Dendritic cell treated with granulocyte-macrophage colony-stimulating factor and Interleukin-4, amounts not matched to agents 40 ng/mL and 50 ng/mL, for 4 days (primary cell): Measurements from ENCODE around the gene JADE2.
"Not testable (repeated sequence)": the region's sequence is repeated elsewhere in the genome, so short reads cannot be mapped to it uniquely, and the experiment has no call there.

Source experiments
- H3K27ac Mint-ChIP-seq: one replicate; pipeline ENCODE4 v1.8.0; 2022; ENCODE audit warnings: mild to moderate bottlenecking, mixed read lengths
- H3K27me3 Mint-ChIP-seq: one replicate; pipeline ENCODE4 v1.8.0; 2022; ENCODE audit warnings: mild to moderate bottlenecking, mixed read lengths
- H3K36me3 Mint-ChIP-seq: one replicate; pipeline ENCODE4 v1.8.0; 2022; ENCODE audit warnings: low read depth, mixed read lengths
- H3K4me1 Mint-ChIP-seq: one replicate; pipeline ENCODE4 v1.8.0; 2022; ENCODE audit warnings: low read depth, mixed read lengths
- H3K4me3 Mint-ChIP-seq: one replicate; pipeline ENCODE4 v1.8.0; 2022; ENCODE audit warnings: mild to moderate bottlenecking, moderate library complexity, mixed read lengths
- H3K9me3 Mint-ChIP-seq: one replicate; pipeline ENCODE4 v1.8.0; 2022; ENCODE audit warnings: mixed read lengths
- intact Hi-C: fragments of 100-400 bp; cut with micrococcal nuclease; formaldehyde crosslinking; loops from one replicate; pipeline ENCODE4 v1.15.0; 2022

JADE2 gene

DNA sequence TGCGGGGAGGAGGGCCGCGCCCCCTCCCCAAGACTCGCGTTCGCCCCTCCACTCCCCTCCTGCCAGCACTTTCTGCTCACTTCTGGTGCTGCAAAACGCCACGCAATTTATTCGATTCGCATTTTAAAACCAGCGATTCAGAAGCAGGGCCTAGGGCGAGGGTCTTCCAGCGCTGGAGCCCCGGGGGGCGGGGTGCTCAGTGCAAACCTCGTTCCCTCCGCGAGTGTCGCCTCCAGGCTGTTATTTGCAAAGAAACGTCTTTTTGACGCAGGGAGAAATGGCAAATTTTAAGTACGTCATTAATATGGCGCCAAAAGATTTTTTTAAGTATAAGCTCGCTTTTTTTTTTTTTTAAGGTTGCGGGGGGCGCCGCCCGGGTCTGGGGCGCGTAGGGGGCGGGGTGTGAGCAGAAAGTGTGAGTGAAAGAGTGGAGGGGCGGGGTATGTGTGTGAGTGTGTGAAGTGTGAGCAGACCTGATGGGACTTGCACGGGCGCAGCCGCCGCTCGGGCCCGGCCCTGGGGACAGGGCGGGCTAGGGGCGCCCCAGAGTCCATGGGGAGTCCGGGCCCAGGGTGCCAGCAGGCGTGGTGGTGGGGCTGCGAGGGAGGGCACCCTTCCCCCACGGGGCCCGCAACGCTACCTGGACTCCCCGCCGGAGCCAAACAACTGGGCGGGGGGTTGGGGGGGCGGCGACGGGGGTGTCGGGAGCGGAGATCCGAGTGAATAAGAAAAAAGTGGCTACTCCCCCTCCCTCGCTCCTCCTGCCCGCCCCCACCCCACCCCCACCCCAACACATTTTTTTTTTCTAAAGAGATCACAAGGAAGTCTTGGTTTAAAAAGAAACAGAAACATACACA is at the start of gene JADE2:
Gene JADE2 (plus strand): TSS at position 845 of the 857 bp plus-strand sequence. CDS start 10,188 bp downstream, outside the sequence.
- Mint-ChIP-seq H3K36me3 (peaks cover 9% of the 10 kb centered on the region), H3K4me1 (peaks cover 23% of the 10 kb centered on the region), H3K27ac (peak within 1 kb of the TSS; percentile 98), H3K4me3 (peak within 1 kb of the TSS; percentile 95), H3K27me3 (peaks cover 8% of the 10 kb centered on the region), H3K9me3 (no peaks in the 10 kb centered on the region)
- intact Hi-C loops, result loop anchor here (2.0 kb wide), 1 partner anchor 58 kb away; no protein-coding TSS in a partner anchor

GRCh38 chr5:134477462-134478245 is 47.8 kb upstream of the JADE2 start:
- Mint-ChIP-seq H3K9me3 (no peaks in the 10 kb centered on the region), H3K36me3 (no peaks in the 10 kb centered on the region), H3K4me1 (no peaks in the 10 kb centered on the region), H3K4me3 (no peak overlapping the region), H3K27me3 (peaks cover 1% of the 10 kb centered on the region), H3K27ac (no peak overlapping the region)
- intact Hi-C loops, result no loop called here

- Mint-ChIP-seq H3K27ac (no peak overlapping the region), H3K9me3 (no peaks in the 10 kb centered on the region), H3K27me3 (peaks cover 1% of the 10 kb centered on the region), H3K4me1 (no peaks in the 10 kb centered on the region), H3K4me3 (no peak overlapping the region), H3K36me3 (no peaks in the 10 kb centered on the region)
- intact Hi-C loops, result no loop called here
These were observed 45.6 kb upstream of the JADE2 start for GRCh38 chr5:134479839-134480238.

- H3K4me3 Mint-ChIP-seq, result no peak overlapping the region
- intact Hi-C loops, result no loop called here
- H3K27ac Mint-ChIP-seq, result no peak overlapping the region
- no peaks in the 10 kb centered on the region for H3K36me3 Mint-ChIP-seq
- peaks cover 6% of the 10 kb centered on the region for H3K4me1 Mint-ChIP-seq
- no peaks in the 10 kb centered on the region for H3K9me3 Mint-ChIP-seq
- H3K27me3 Mint-ChIP-seq, result no peaks in the 10 kb centered on the region
These were observed 36.1 kb upstream of the JADE2 start for GRCh38 chr5:134489227-134489944.

DNA sequence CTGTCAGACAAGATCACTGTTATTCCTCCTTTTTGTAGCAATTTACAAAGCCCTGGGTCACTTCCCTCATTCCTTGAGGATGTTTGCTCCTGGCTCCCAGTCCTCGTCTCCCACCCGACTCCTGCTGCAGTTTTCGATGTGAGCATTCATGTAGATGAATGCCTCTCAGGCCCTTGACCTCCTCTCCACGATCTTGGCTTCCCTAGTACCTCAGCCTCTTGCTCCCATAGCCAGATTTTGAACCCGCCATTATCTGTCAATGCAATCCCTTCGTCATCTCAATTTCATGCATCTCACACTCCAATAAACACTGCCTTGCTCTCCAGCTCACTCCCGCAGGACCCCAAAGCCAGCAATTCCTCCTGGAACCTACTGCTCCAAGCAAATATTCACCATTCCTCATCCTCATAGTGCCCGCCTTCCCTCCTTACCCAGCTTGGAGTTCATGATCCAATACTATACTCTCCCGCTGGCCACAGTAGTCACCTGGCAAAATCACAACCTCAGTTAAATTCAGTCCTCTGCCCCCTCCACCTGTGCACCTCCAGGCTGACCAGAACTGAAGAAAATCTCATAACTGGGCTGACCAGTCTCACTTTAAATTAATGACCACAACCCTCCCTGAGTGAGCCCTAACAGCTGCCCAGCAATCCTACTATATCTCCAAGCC is 35.1 kb upstream of the JADE2 start:
- Mint-ChIP-seq H3K4me3 (no peak overlapping the region), H3K27me3 (no peaks in the 10 kb centered on the region), H3K9me3 (no peaks in the 10 kb centered on the region), H3K27ac (no peak overlapping the region), H3K36me3 (no peaks in the 10 kb centered on the region), H3K4me1 (peaks cover 6% of the 10 kb centered on the region)
- intact Hi-C loops, result no loop called here

GRCh38 chr5:134490925-134491271 is 34.6 kb upstream of the JADE2 start:
- Mint-ChIP-seq H3K36me3 (no peaks in the 10 kb centered on the region), H3K27ac (no peak overlapping the region), H3K4me1 (peaks cover 6% of the 10 kb centered on the region), H3K9me3 (no peaks in the 10 kb centered on the region), H3K4me3 (no peak overlapping the region), H3K27me3 (no peaks in the 10 kb centered on the region)
- intact Hi-C loops, result no loop called here

- H3K9me3 Mint-ChIP-seq, result no peaks in the 10 kb centered on the region
- H3K36me3 Mint-ChIP-seq, result no peaks in the 10 kb centered on the region
- no peaks in the 10 kb centered on the region for H3K27me3 Mint-ChIP-seq
- no peak overlapping the region for H3K4me3 Mint-ChIP-seq
- H3K4me1 Mint-ChIP-seq, result peaks cover 6% of the 10 kb centered on the region
- no peak overlapping the region for H3K27ac Mint-ChIP-seq
- intact Hi-C loops, result no loop called here
These were observed 33.5 kb upstream of the JADE2 start for GRCh38 chr5:134491841-134492442.

DNA sequence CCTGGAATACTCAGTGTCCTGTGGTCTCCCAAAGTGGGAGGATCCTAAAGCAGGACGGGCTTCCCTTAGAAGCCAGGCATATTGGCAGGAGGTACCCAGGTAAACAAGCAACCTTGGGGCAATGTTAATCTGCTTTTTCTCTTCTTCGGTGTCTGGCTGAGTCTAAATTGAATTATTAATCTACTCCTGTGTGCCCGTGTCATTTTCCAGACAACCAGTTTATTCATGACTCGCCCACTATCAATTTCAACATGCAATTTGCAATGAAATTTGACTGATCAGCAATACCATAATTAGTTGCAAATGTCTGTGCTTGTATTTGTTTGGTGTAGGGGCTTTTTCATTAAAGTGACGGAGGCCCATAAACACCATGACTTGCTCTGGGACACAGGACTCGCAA is 32.9 kb upstream of the JADE2 start:
- no peaks in the 10 kb centered on the region for H3K36me3 Mint-ChIP-seq
- intact Hi-C loops, result no loop called here
- H3K27ac Mint-ChIP-seq, result no peak overlapping the region
- no peak overlapping the region for H3K4me3 Mint-ChIP-seq
- H3K9me3 Mint-ChIP-seq, result no peaks in the 10 kb centered on the region
- H3K4me1 Mint-ChIP-seq, result peaks cover 6% of the 10 kb centered on the region
- no peaks in the 10 kb centered on the region for H3K27me3 Mint-ChIP-seq

DNA sequence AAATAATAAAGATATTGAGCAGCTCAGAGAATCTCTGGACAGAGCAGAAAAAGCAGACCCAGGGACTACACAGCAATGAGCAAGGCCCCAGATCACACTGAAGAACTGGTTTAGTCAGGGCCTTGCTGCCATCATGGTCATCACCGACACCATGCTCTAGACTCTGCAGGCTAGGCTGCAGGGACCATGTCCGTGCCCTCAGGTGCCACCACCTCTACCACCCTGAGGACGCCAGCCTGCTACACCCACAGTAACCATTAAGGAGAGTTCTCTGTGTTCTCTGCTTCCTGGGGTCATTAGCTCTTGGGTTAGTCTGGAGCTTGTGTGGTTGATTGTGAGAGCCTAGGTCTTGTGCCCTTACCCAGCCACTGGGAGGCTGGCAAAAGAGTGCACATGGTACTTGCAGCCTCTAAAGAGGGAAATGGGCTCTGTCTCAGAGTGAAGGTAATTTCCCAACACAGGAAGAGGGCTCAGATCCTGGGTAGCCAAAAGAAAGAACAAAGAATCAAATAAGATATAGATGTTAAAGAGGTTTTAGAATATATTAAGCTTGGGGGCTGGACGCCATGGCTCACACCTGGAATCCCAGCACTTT is 31.9 kb upstream of the JADE2 start:
- Mint-ChIP-seq H3K27ac (no peak overlapping the region), H3K4me3 (no peak overlapping the region)

DNA sequence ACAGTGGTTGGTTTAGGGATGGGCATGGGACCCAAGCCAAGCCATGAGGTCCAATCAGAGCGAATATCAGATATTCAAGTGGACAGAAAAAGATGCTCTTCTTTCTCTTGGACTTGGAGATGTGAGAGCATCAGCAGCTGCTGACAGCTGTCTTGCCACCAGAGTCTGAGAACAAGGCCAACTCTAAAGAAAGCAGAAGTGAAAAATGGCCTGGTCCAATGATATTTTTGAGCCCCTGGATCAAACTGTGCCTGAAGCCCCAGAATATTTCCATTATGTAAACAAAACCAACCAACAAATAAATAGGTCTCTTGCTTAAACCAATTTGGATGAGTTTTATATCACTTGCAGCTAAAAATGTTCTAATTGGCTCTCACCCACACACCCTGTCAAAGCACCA is 30.7 kb upstream of the JADE2 start:
- Mint-ChIP-seq H3K4me3 (no peak overlapping the region), H3K27me3 (no peaks in the 10 kb centered on the region), H3K36me3 (no peaks in the 10 kb centered on the region), H3K4me1 (peaks cover 6% of the 10 kb centered on the region), H3K27ac (no peak overlapping the region), H3K9me3 (no peaks in the 10 kb centered on the region)
- intact Hi-C loops, result no loop called here

More for the DNA sequence above, 31.9 kb upstream of the JADE2 start:
- peaks cover 6% of the 10 kb centered on the region for H3K4me1 Mint-ChIP-seq
- no peaks in the 10 kb centered on the region for H3K9me3 Mint-ChIP-seq
- H3K27me3 Mint-ChIP-seq, result no peaks in the 10 kb centered on the region
- intact Hi-C loops, result no loop called here
- no peaks in the 10 kb centered on the region for H3K36me3 Mint-ChIP-seq

- H3K9me3 Mint-ChIP-seq, intact Hi-C loops, H3K4me3 Mint-ChIP-seq, H3K27ac Mint-ChIP-seq, H3K27me3 Mint-ChIP-seq, H3K36me3 Mint-ChIP-seq: not testable (repeated sequence)
- H3K4me1 Mint-ChIP-seq, result peaks cover 19% of the 10 kb centered on the region
These were observed 25.6 kb upstream of the JADE2 start for GRCh38 chr5:134499905-134500304.

DNA sequence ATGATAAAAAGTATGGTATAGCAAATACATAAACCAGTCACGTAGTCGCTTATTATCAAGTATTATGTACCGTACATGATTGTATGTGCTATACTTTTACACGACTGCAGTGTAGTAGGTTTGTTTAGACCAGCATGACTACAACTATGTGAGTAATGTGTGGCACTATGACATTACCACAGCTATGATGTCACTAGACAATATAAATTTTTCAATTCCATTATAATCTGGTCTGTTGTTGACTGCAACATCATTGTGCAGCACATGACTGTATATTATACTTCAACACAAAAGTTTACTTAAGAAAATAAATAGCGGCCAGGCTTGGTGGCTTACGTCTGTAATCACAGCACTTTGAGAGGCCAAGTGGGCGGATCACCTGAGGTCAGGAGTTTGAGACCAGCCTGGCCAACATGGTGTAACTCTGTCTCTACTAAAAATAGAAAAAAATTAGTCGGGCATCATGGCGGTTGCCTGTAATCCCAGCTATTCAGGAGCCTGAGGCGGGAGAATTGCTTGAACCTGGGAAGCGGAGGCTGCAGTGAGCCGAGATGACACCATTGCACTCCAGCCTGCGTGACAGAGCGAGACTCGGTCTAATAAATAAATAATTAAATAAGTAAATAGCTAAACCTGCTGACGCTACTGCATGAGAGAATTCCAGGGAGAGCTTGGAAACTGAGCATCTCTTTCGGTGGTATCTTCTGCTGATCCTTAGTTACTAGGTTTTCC is 24.6 kb upstream of the JADE2 start:
- intact Hi-C loops, result no loop called here
- no peaks in the 10 kb centered on the region for H3K27me3 Mint-ChIP-seq
- peaks cover 19% of the 10 kb centered on the region for H3K4me1 Mint-ChIP-seq
- H3K27ac Mint-ChIP-seq, result no peak overlapping the region
- no peaks in the 10 kb centered on the region for H3K9me3 Mint-ChIP-seq
- no peaks in the 10 kb centered on the region for H3K36me3 Mint-ChIP-seq
- no peak overlapping the region for H3K4me3 Mint-ChIP-seq
